HepG2 (cell line): ENCODE measurements around the gene SMAP1.

Experiments used
- CEBPZ ChIP-seq: IDR thresholded peaks from 2 replicates; pipeline ENCODE4 v1.6.1; 2012; ENCODE audit warnings: low read length, improper control_type of control experiment
- RELA ChIP-seq: sonication (generic); formaldehyde crosslinking; IDR thresholded peaks from 2 replicates; pipeline ENCODE4 v1.4.0; 2020; ENCODE audit warnings: missing genetic modification reagents
- THAP9 ChIP-seq: sonication (generic); formaldehyde crosslinking; IDR thresholded peaks from 2 replicates; pipeline ENCODE4; 2020; ENCODE audit warnings: missing genetic modification reagents, mild to moderate bottlenecking, borderline replicate concordance
- TOE1 ChIP-seq: sonication (generic); formaldehyde crosslinking; IDR thresholded peaks from 2 replicates; pipeline ENCODE4 v1.4.0; 2020; ENCODE audit warnings: mild to moderate bottlenecking, missing genetic modification reagents

GRCh38 chr6:70638468-70638867 is 29.2 kb upstream of the SMAP1 start:
- TF ChIP-seq TOE1 (CRISPR knock-in tag) (no peak), RELA (CRISPR knock-in tag) (no peak), CEBPZ (no peak), THAP9 (CRISPR knock-in tag) (no peak)
